ENCODE results near the gene ATP5IF1. TPM values are rescaled to one million over a fixed set of nuclear protein-coding genes. Genes with fewer than 3 reads are reported as not detected.

ATP5IF1 gene
- total RNA-seq, 1 experiment from 2014 or later = 214 TPM

DNA sequence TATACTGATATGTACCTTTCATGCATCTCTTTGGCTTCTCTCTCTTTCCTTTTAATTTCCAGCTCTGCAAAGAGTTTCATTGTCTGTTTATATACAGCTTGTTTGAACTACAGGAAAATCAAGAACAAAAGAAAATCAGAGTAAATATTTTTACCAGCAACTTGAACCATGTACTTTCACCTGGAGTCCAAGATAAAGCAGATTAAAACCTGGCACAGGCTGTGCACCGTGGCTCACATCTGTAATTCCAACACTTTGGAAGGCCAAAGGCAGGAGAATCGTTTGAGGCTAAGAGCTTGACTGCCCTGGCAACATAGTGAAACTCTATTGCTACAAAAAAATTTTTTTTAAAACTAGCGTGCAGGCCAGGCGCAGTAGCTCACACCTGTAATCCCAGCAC lies 30.7 kb upstream of the ATP5IF1 start:
- H3K9me3 Mint-ChIP-seq (ENCODE audit: unreplicated experiment) = no peaks in the 10 kb centered on the region
- H3K4me3 Mint-ChIP-seq (ENCODE audit: unreplicated experiment) = no peak overlapping the region
- peaks cover 9% of the 10 kb centered on the region for H3K4me1 Mint-ChIP-seq (ENCODE audit: insufficient read depth, unreplicated experiment)
- TF ChIP-seq, protein P1, sequence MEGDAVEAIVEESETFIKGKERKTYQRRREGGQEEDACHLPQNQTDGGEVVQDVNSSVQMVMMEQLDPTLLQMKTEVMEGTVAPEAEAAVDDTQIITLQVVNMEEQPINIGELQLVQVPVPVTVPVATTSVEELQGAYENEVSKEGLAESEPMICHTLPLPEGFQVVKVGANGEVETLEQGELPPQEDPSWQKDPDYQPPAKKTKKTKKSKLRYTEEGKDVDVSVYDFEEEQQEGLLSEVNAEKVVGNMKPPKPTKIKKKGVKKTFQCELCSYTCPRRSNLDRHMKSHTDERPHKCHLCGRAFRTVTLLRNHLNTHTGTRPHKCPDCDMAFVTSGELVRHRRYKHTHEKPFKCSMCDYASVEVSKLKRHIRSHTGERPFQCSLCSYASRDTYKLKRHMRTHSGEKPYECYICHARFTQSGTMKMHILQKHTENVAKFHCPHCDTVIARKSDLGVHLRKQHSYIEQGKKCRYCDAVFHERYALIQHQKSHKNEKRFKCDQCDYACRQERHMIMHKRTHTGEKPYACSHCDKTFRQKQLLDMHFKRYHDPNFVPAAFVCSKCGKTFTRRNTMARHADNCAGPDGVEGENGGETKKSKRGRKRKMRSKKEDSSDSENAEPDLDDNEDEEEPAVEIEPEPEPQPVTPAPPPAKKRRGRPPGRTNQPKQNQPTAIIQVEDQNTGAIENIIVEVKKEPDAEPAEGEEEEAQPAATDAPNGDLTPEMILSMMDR (IDR thresholded peaks at IDR 0.05; ENCODE audit: unreplicated experiment) = no peak
- no TSS peak for BruUV-seq (replicated peaks)
- intact Hi-C loops (cut with micrococcal nuclease) = loop anchor here (5.0 to 10.0 kb wide), 2 partner anchors 200 to 348 kb away; no protein-coding TSS in a partner anchor
- CTCF ChIA-PET = interaction anchor here (0.6 to 5.6 kb wide), 4 partner anchors 9 to 349 kb away, joined by 3 to 34 read pairs (median 4); no protein-coding TSS in a partner anchor
- H3K27ac Mint-ChIP-seq (ENCODE audit: low read depth, unreplicated experiment) = no peak overlapping the region
- H3K36me3 Mint-ChIP-seq (ENCODE audit: insufficient read depth, unreplicated experiment) = peaks cover 81% of the 10 kb centered on the region
- H3K27me3 Mint-ChIP-seq (ENCODE audit: insufficient read depth, unreplicated experiment) = no peaks in the 10 kb centered on the region
- POLR2A ChIA-PET = interaction anchor here (0.6 to 1.5 kb wide), 4 partner anchors 8 to 166 kb away, joined by 3 to 5 read pairs (median 3); partner anchors contain the start of gene EYA3
- no peak for DNase-seq (ENCODE audit: unreplicated experiment)

DNA sequence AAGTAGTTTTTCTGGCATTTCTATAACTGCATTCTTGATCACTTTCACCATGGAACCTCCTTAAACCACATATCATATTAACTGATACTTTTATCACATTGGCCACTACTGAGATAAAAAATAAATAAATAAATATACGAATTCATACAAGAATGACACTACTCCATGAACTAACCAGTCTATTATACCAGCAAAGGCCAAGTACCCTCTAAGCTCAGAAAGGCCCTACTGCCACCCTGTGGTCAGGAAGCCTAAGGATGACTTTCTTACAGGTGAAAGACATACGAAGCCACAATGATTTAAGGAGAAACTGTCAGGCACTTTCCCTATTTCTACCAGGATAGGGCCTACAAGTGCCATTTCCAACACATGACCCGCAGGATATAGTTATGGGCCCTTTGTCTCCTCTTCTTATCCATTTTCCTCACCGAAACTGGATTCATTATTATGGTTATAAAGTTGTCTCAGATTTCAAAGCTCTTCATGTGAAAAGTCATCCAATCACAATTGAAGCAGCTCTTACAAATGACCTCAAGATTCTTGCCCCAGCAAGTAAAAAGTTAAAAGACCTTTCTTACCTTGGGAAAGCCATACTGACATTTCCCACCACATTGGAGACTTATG lies 27.0 kb upstream of the ATP5IF1 start:
- TF ChIP-seq, protein P1 (IDR thresholded peaks at IDR 0.05; ENCODE audit: unreplicated experiment) = peak; percentile 80
- Mint-ChIP-seq H3K27me3 (ENCODE audit: insufficient read depth, unreplicated experiment) (no peaks in the 10 kb centered on the region), H3K4me3 (ENCODE audit: unreplicated experiment) (no peak overlapping the region), H3K27ac (ENCODE audit: low read depth, unreplicated experiment) (no peak overlapping the region), H3K9me3 (ENCODE audit: unreplicated experiment) (no peaks in the 10 kb centered on the region), H3K4me1 (ENCODE audit: insufficient read depth, unreplicated experiment) (peaks cover 9% of the 10 kb centered on the region), H3K36me3 (ENCODE audit: insufficient read depth, unreplicated experiment) (peaks cover 69% of the 10 kb centered on the region)
- peak; percentile 78 for DNase-seq (ENCODE audit: unreplicated experiment)
- BruUV-seq (replicated peaks) = no TSS peak
- ChIA-PET POLR2A (interaction anchor here (0.6 to 3.2 kb wide), 12 partner anchors 15 to 304 kb away, joined by 3 to 26 read pairs (median 4); partner anchors contain the start of genes ATP5IF1 and EYA3), CTCF (interaction anchor here (0.6 to 6.4 kb wide), 25 partner anchors 9 to 561 kb away, joined by 3 to 123 read pairs (median 4); partner anchors contain the start of gene EYA3)
- intact Hi-C loops (cut with micrococcal nuclease) = loop anchor here (1.0 to 10.0 kb wide), 3 partner anchors 118 to 352 kb away; no protein-coding TSS in a partner anchor

DNA sequence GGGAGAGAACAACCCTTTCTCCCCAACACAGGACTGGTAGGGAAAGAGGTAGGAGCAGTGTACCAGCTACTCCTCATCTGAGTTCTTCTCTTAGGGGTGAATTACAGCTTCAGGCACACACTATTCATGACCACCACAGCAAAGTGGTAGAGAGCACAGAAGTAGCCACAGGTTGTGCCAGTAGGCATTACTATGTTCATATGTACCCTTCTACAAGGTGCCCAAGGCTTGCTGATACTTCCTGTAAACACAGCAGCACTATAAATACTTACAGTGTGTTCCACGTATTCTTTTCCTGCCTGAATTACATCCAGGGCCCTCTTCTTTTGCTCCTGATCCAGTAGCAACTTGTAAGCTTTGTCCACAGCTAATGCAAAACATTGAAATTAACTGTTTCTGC lies 26.2 kb upstream of the ATP5IF1 start:
- TF ChIP-seq, protein P1 (IDR thresholded peaks at IDR 0.05; ENCODE audit: unreplicated experiment) = peak; percentile 5
- H3K36me3 Mint-ChIP-seq (ENCODE audit: insufficient read depth, unreplicated experiment) = peaks cover 67% of the 10 kb centered on the region
- POLR2A ChIA-PET = interaction anchor here (0.6 to 3.2 kb wide), 9 partner anchors 22 to 303 kb away, joined by 3 to 26 read pairs (median 4); partner anchors contain the start of genes ATP5IF1 and EYA3
- CTCF ChIA-PET = interaction anchor here (0.6 to 6.4 kb wide), 19 partner anchors 10 to 1448 kb away, joined by 3 to 123 read pairs (median 4); partner anchors contain the start of gene EYA3
- no peak overlapping the region for H3K27ac Mint-ChIP-seq (ENCODE audit: low read depth, unreplicated experiment)
- DNase-seq (ENCODE audit: unreplicated experiment) = no peak
- intact Hi-C loops (cut with micrococcal nuclease) = loop anchor here (1.0 to 10.0 kb wide), 3 partner anchors 118 to 352 kb away; no protein-coding TSS in a partner anchor
- H3K9me3 Mint-ChIP-seq (ENCODE audit: unreplicated experiment) = no peaks in the 10 kb centered on the region
- no TSS peak for BruUV-seq (replicated peaks)
- H3K4me3 Mint-ChIP-seq (ENCODE audit: unreplicated experiment) = no peak overlapping the region
- H3K4me1 Mint-ChIP-seq (ENCODE audit: insufficient read depth, unreplicated experiment) = peaks cover 9% of the 10 kb centered on the region
- H3K27me3 Mint-ChIP-seq (ENCODE audit: insufficient read depth, unreplicated experiment) = no peaks in the 10 kb centered on the region

DNA sequence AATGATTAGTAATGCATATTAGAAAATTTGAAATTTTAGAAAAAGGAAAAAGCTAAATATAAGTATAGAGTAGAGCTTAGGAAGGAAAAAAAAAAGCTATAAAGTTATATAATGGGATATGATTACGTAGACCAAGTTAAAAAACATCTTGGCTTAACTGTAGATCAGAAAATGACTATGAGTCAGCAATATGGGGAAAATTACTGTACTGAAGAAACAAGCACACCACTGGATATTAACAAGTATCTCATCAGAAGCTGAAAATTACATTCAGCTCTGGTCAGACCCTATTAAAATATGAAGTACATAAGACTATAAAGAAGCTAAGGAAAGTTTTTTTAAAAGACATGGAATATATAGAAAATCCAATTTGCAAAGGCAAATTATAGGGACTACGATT lies 22.6 kb upstream of the ATP5IF1 start:
- TF ChIP-seq, protein P1 (IDR thresholded peaks at IDR 0.05; ENCODE audit: unreplicated experiment) = no peak
- Mint-ChIP-seq H3K4me3 (ENCODE audit: unreplicated experiment) (no peak overlapping the region), H3K4me1 (ENCODE audit: insufficient read depth, unreplicated experiment) (peaks cover 9% of the 10 kb centered on the region), H3K27me3 (ENCODE audit: insufficient read depth, unreplicated experiment) (no peaks in the 10 kb centered on the region), H3K36me3 (ENCODE audit: insufficient read depth, unreplicated experiment) (peaks cover 74% of the 10 kb centered on the region), H3K9me3 (ENCODE audit: unreplicated experiment) (no peaks in the 10 kb centered on the region), H3K27ac (ENCODE audit: low read depth, unreplicated experiment) (no peak overlapping the region)
- intact Hi-C loops (cut with micrococcal nuclease) = no loop called here
- BruUV-seq (replicated peaks) = no TSS peak
- ChIA-PET CTCF (interaction anchor here (0.7 to 6.4 kb wide), 5 partner anchors 19 to 356 kb away, joined by 3 to 123 read pairs (median 4); partner anchors contain the start of gene EYA3), POLR2A (interaction anchor here (0.7 to 2.0 kb wide), 10 partner anchors 9 to 125 kb away, joined by 3 to 8 read pairs (median 4); partner anchors contain the start of genes ATP5IF1 and EYA3)
- no peak for DNase-seq (ENCODE audit: unreplicated experiment)
